ENCODE results near the gene ATP5PD. TPM values are rescaled to one million over a fixed set of nuclear protein-coding genes. Genes with fewer than 3 reads are reported as not detected.

Gene ATP5PD
- total RNA-seq, 1 experiment from 2014 or later = 344 TPM

- Histone ChIP-seq H3K14ac (ENCODE audit: insufficient read depth, low read length) (no peak overlapping the region), H3K79me2 (ENCODE audit: insufficient read depth, low read length) (no peaks in the 10 kb centered on the region; the same call in 1 of the 2 replicates), H3K9me3 (ENCODE audit: control insufficient read depth, low read depth, low read length) (no peaks in the 10 kb centered on the region), H2AK5ac (ENCODE audit: insufficient read length, low read length) (no peak overlapping the region), H3K9ac (ENCODE audit: extremely low read depth, insufficient read length, low read length) (no peak overlapping the region), H4K20me1 (ENCODE audit: control insufficient read depth, insufficient read depth, insufficient read length) (no peaks in the 10 kb centered on the region), H2BK20ac (ENCODE audit: low read depth, low read length, poor library complexity, severe bottlenecking) (no peak overlapping the region), H3K27ac (ENCODE audit: insufficient read length, low read depth, low read length) (no peak overlapping the region), H3K56ac (ENCODE audit: insufficient read length, low read depth, low read length) (no peak overlapping the region), H2AFZ (ENCODE audit: low read length) (no peak overlapping the region), H2BK5ac (ENCODE audit: insufficient read length, low read length) (no peak overlapping the region), H3K4me1 (ENCODE audit: insufficient read depth, low read length) (no peaks in the 10 kb centered on the region), H2BK15ac (ENCODE audit: low read depth, low read length) (no peak overlapping the region), H3K27me3 (ENCODE audit: insufficient read depth, low read length) (no peaks in the 10 kb centered on the region), H4K5ac (ENCODE audit: insufficient read length, low read depth, low read length) (no peak overlapping the region), H3T11ph (ENCODE audit: low read length) (no peak overlapping the region), H4K8ac (replicated peaks; ENCODE audit: insufficient read length, low read depth, low read length) (no peak overlapping the region), H3K4ac (ENCODE audit: low read depth, low read length) (no peak overlapping the region), H3K4me2 (ENCODE audit: insufficient read depth, insufficient read length, low read length) (no peak overlapping the region), H2BK120ac (ENCODE audit: low read depth, low read length, poor library complexity, severe bottlenecking) (no peak overlapping the region), H2BK12ac (ENCODE audit: insufficient read length, low read depth, low read length) (no peak overlapping the region), H3K79me1 (ENCODE audit: insufficient read depth, low read depth, low read length, poor library complexity, severe bottlenecking) (no peaks in the 10 kb centered on the region), H3K23me2 (ENCODE audit: insufficient read length, low read depth, low read length, poor library complexity, severe bottlenecking) (no peaks in the 10 kb centered on the region), H3K18ac (ENCODE audit: insufficient read length, low read depth, low read length) (no peak overlapping the region), H3K23ac (ENCODE audit: insufficient read length, low read depth, low read length) (no peak overlapping the region), H4K91ac (ENCODE audit: insufficient read length, low read depth, low read length) (no peak overlapping the region)
- peaks cover 43 to 75% (median 74%) of the 10 kb centered on the region in 3 experiments for H3K36me3 Mint-ChIP-seq (ENCODE audit: insufficient read depth in 1 of 3, low read depth in 3 of 3)
- no peaks in the 10 kb centered on the region for H3K9me3 Mint-ChIP-seq
- H3K4me3 Mint-ChIP-seq = no peak overlapping the region
- H3K4me1 Mint-ChIP-seq = peaks cover 0 to 4% of the 10 kb centered on the region in 2 experiments; a peak in 1 of 4 replicates
- no CpG with 5 or more reads among the region's 26 CpGs for WGBS (ENCODE audit: extremely low coverage, insufficient read length, low lambda C conversion rate)
- no peak for DNase-seq
- TF ChIP-seq CTCF (conservative IDR thresholded peaks at IDR 0.05) = no peak
- H3K27me3 Mint-ChIP-seq (ENCODE audit: low read depth) = no peaks in the 10 kb centered on the region; the same call in none of the 2 replicates
- peak overlapping the region in 1 of 3 experiments; percentile 43; a peak in 2 of 7 replicates for H3K27ac Mint-ChIP-seq
Observed at GRCh38 chr17:75060434-75061054, 13.8 kb upstream of the ATP5PD start.
